ENCODE measurements around the gene TOB2.
"Not testable (repeated sequence)": the region's sequence is repeated elsewhere in the genome, so short reads cannot be mapped to it uniquely, and the experiment has no call there.

Gene TOB2

DNA sequence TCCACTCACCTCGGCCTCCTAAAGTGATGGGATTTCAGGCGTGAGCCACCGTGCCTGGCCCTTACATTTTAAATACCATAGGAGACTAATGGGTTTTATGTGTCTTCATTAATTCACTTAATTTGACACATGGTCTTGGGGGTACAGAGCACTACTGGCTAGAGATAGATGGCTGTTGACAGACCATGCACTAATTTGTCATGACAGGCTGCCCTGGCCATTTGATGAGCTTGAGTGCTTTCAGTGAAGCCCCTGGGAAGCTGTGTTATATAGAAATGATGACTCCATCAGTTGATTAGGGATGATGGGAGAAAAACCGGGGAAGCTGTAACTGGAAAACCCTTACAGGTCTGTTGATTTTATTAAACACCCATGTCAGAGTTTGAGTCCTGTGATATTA, 15.3 kb upstream of the TOB2 start:
- no peak for DNase-seq

- DNase-seq = not testable (repeated sequence)
Observed at GRCh38 chr22:41460071-41460470, 13.5 kb upstream of the TOB2 start.

GRCh38 chr22:41459431-41459830, 12.8 kb upstream of the TOB2 start:
- no peak for DNase-seq

GRCh38 chr22:41458161-41458728, 11.6 kb upstream of the TOB2 start:
- no peak for DNase-seq

DNA sequence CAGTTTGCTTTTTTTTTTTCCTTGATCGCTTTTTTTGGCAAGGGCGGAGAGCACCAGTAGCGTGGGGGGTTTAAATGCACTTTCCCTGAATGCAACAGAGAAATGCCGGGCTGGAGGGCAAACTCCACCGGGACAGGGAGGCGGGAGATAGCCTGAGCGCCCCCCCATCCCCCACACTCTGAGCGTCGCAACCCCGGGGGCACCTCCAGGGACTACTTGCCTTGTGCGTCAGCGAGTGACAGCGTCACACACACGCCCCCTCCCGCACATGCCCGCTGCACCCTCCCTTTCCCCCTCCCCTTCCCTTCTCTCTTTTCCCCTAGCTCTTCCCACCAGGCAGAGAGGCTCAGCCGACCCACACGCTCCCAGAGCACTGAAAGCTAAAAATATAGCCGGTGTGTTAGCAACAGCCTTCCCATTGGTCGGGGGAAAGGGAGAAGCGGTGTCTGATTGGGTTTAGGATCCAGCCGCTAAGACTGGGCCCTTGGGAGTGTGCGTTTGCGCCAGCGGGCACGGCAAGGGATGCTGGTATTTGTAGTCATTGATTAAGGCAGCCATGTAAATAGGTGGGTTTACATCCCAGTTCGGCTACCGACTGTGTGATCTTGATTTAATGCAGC, 1.7 kb upstream of the TOB2 start:
- DNase-seq = peak; percentile 91

- DNase-seq = peak; percentile 25
Observed at GRCh38 chr22:41447435-41448188, 1.0 kb upstream of the TOB2 start.

- DNase-seq = no peak
Observed at GRCh38 chr22:41446057-41446501, 522 bp downstream of the TOB2 start.

DNA sequence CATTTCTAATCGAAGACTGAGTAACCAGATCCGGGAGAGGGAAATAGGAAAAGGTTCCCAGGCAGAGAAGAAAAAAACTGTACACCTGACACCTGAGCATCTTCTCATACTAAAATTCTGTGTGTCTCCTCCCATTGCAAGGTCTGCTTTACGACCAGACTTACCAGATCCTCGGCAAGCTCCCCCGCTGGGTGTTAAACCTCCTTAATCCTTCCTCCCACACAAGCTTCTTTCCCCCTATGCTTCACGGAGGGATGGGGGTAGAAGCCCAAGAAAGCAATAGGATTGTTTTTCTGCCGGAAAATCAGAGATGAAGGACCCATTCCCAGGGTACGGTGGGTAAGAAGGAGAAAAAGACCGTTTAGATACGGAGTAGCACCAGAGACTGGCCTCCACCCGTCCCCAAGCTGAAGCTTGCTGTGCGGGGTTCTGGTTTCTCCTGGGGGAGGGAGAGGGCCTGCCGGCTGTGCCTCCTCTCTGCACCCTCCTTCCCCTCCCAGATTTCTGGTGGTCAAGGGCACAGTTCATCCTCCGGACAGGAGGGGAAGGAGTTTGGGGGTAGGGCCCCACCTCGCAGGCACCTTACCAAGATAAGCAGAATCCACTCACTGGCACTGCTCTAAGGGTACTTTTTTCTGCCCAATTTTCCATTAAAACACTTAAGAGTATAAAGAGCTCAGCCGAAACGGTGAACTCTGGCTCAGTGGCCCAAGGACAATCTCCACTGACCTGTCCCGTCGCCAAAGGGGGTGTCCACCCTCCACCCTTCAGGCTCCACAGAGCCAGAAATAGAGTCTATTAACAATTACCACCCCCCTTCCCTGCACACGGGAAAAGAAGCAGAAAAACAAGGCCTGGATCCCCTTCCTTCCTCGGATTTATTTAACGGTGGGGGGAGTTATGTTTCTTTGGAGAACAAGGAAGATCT, 1.2 kb downstream of the TOB2 start:
- DNase-seq = no peak

- DNase-seq = peak; percentile 86
Observed at GRCh38 chr22:41444360-41445128, 2.1 kb downstream of the TOB2 start.

- DNase-seq = no peak
Observed at GRCh38 chr22:41442240-41442792, 4.3 kb downstream of the TOB2 start.

- DNase-seq = not testable (repeated sequence)
Observed at GRCh38 chr22:41440511-41440910, 6.1 kb downstream of the TOB2 start.

GRCh38 chr22:41437198-41437597, 9.4 kb downstream of the TOB2 start:
- DNase-seq = no peak

DNA sequence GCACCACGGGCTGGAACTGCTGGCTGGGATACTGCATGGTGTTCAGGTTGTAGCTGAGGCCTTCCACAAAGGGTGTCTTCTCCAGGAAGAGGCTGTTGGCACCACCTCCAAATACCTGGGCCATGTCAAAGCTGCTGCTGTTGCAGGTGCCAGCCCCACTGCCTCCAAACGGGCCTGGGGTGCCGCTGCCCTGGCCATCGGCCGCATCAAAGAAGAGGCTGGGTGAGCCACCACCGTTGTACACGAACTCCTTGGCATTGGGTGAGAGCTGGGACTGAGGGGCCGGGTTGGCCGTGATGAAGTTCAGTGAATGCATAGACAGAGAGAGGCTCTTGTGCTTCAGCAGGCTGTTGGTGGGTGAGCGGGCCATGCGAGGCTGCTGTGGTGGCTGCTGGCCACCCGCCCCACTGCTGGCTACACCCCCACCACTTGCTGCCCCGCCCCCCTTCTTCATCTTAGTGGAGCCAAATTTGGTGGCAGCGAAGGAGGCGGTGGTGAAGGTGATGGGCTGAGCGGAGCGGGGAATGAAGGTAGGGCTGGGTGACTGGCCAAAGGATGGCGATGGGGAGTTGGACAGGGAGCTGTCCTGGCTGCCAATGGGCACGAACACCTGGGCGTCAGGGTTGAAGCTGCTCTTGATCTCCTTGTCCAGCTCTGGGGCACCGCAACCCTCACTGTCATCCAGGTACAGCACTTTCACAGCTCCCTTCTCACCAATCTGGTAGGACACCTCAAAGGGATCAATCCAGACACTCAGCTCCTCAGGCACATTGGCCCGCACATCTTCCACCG, 10.1 kb downstream of the TOB2 start:
- no peak for DNase-seq

DNA sequence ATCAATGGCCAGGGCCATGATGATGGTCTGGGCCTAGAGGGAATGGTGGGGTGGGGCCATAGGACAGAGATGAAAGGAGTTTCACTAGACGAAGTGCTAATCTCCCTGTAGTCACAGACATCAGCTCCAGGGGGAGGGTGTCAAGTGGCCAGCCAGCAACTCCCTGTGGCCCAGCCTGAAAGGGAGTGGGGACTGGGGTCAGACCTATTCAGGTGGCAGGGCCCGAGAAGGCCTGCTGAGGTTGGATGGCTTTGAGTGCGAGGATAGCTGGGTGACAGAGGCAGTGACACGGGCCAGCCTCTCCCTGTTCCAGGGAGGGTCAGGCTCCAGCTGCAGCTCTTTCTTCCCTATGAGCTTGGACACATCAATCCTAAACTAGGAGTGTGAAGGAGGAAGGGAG, 11.0 kb downstream of the TOB2 start:
- no peak for DNase-seq

DNA sequence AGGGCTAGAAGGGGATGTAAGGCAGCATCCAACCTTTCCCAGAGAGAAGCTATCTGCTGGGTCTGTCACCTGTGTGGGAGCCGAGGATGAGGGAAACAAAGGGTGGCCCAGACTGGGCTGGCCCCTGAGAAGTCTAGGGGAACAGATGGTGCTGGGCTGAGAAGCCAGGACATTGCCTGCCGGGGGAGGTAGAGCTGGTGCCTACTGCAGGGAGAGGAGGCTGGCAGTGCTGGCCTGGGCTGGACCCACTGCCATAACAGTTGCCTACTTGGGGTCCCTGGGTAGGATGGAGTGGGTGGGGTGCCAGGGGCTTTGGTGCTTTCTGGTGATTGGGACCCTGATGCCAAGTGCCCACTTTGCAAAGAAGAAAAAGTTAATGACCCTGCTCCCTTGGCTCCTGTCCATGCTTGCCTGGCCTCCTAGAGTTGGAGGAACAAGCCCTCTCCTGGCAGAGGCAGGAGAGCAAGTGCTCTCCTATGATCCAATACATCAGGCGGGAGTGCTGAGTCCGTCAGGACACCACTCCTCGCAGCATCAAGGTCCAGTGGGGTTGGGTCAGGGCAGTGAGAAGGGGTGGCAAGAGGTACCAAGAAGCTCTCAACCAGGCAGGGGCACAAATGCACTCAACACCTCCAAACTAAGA, 12.1 kb downstream of the TOB2 start:
- not testable (repeated sequence) for DNase-seq

DNA sequence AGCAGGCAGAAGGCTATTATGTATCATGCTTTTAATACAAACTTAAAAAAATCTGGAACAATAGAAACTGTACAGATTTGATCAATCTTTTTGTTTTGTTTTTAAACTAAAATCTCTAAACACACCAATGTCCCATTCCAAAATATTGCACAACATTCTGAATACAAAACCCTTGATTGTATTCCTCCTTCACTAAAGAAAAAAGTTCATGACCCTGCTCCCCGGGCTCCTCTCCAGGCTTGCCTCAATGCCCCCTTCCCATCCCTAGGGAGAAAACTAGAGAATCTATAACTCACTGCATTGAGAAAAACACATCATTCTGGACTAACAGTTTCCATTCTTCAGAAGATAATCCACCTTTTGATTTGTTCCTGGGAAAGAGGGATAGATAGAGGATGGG, 13.1 kb downstream of the TOB2 start:
- not testable (repeated sequence) for DNase-seq

DNA sequence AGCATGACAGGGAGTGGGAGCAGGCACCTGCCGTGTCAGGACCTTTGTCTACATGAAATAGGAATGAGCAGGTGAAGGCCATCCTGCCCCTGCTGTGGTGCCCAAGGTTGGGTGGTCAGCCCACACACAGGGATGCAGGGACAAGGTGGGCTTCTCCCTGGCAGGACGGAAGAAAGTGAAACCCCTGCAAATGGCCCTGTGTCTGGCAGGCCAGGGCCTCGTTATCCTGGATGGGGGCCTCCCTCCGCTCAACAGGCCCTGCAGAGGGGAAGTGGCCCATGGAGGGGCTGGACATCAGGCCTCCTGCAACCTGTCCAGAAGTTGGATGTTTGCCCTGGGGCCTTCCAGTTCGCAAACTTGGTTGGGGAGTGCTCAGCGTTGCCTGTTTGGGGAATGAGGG, 14.9 kb downstream of the TOB2 start:
- DNase-seq = no peak

GRCh38 chr22:41429951-41430332, 16.7 kb downstream of the TOB2 start:
- DNase-seq = no peak

GRCh38 chr22:41429232-41429950, 17.2 kb downstream of the TOB2 start:
- no peak for DNase-seq

Data from T1000 (cell line).